Muscle of leg (tissue), 11 donors: ENCODE results near the gene COL9A3. TPM values are rescaled to one million over a fixed set of nuclear protein-coding genes. Genes with fewer than 3 reads are reported as not detected.

Source experiments
- DNase-seq: peaks from one replicate; pipeline ENCODE4 v3.0.0; 2013
- H3K27ac ChIP-seq: one replicate; pipeline ENCODE4 v1.5.1; 2013; ENCODE audit warnings: mild to moderate bottlenecking, low read length, control low read depth
- H3K27me3 ChIP-seq: one replicate; pipeline ENCODE4 v1.6.1; 2013; ENCODE audit warnings: low read length; ENCODE audit not compliant: control insufficient read depth, insufficient read depth
- H3K36me3 ChIP-seq: one replicate; pipeline ENCODE4 v1.6.1; 2013; ENCODE audit warnings: low read length; ENCODE audit not compliant: control insufficient read depth, insufficient read depth
- H3K4me1 ChIP-seq: one replicate; pipeline ENCODE4 v1.6.1; 2013; ENCODE audit warnings: low read length; ENCODE audit not compliant: control insufficient read depth, insufficient read depth
- H3K4me3 ChIP-seq: one replicate; pipeline ENCODE4 v1.5.1; 2013; ENCODE audit warnings: low read length, control low read depth
- H3K9me3 ChIP-seq: replicated peaks from 2 replicates; pipeline ENCODE4 v1.6.1; 2013; ENCODE audit warnings: low read depth, low read length; ENCODE audit not compliant: control insufficient read depth
- WGBS: methylation state at CpG from one replicate; pipeline ENCODE4 v1.1.5; 2013; ENCODE audit warnings: missing lambda C conversion rate; ENCODE audit not compliant: insufficient coverage; 5-methylcytosine and 5-hydroxymethylcytosine counted together
- polyA plus RNA-seq, 8 donors: library from polyadenylated mRNA; unstranded; fragments of 120-200 nt; gene quantifications; one replicate each; pipeline versions ENCODE4 v1.2.1 to v1.2.3, GENCODE V29; 2013; ENCODE audit warnings: inconsistent platforms in 1 of 8, low replicate concordance in 1 of 8; ENCODE audit not compliant: insufficient read length in 8 of 8, insufficient read depth in 1 of 8
- total RNA-seq: library from RNA; stranded (reverse); fragments of 120-200 nt; gene quantifications from one replicate; pipeline ENCODE4 v1.2.4, GENCODE V29; 2013

Gene COL9A3
- total and polyA plus RNA-seq, 9 donors = 6.4 to 43.5 (median 14.2) TPM

GRCh38 chr20:62772619-62772989 lies 44.2 kb upstream of the COL9A3 start:
- Histone ChIP-seq H3K4me1 (peaks cover 75% of the 10 kb centered on the region), H3K27me3 (peaks cover 20% of the 10 kb centered on the region), H3K9me3 (no peaks in the 10 kb centered on the region), H3K27ac (peak overlapping the region; percentile 83), H3K36me3 (no peaks in the 10 kb centered on the region), H3K4me3 (no peak overlapping the region)
- no peak for DNase-seq
- 54% methylated on average over 9 of the region's 11 CpGs for WGBS

GRCh38 chr20:62772990-62773844 lies 43.6 kb upstream of the COL9A3 start:
- H3K36me3 ChIP-seq = no peaks in the 10 kb centered on the region
- peak; percentile 84 for DNase-seq

GRCh38 chr20:62773845-62774714 lies 42.8 kb upstream of the COL9A3 start:
- Histone ChIP-seq H3K4me3 (no peak overlapping the region), H3K4me1 (peaks cover 66% of the 10 kb centered on the region), H3K9me3 (no peaks in the 10 kb centered on the region), H3K27ac (peak overlapping the region; percentile 57), H3K36me3 (no peaks in the 10 kb centered on the region), H3K27me3 (peaks cover 17% of the 10 kb centered on the region)
- DNase-seq = peak; percentile 54
- WGBS = 55% methylated on average over 17 of the region's 29 CpGs

More at GRCh38 chr20:62772990-62773844, 43.6 kb upstream of the COL9A3 start:
- H3K9me3 ChIP-seq = no peaks in the 10 kb centered on the region
- peaks cover 74% of the 10 kb centered on the region for H3K4me1 ChIP-seq
- 36% methylated on average over 10 of the region's 19 CpGs for WGBS
- H3K27me3 ChIP-seq = peaks cover 20% of the 10 kb centered on the region
- no peak overlapping the region for H3K4me3 ChIP-seq
- peak overlapping the region; percentile 83 for H3K27ac ChIP-seq

- H3K27ac ChIP-seq = peak overlapping the region; percentile 57
- no peak overlapping the region for H3K4me3 ChIP-seq
- no peaks in the 10 kb centered on the region for H3K36me3 ChIP-seq
- WGBS = 68% methylated on average over 8 of the region's 8 CpGs
- peaks cover 17% of the 10 kb centered on the region for H3K27me3 ChIP-seq
- peaks cover 63% of the 10 kb centered on the region for H3K4me1 ChIP-seq
- no peak for DNase-seq
- H3K9me3 ChIP-seq = no peaks in the 10 kb centered on the region
Observed at GRCh38 chr20:62774762-62775161, 42.1 kb upstream of the COL9A3 start.

GRCh38 chr20:62775206-62775605 lies 41.6 kb upstream of the COL9A3 start:
- no peaks in the 10 kb centered on the region for H3K9me3 ChIP-seq
- no peak for DNase-seq
- 86% methylated on average over 8 of the region's 9 CpGs for WGBS
- no peaks in the 10 kb centered on the region for H3K36me3 ChIP-seq
- peaks cover 63% of the 10 kb centered on the region for H3K4me1 ChIP-seq
- H3K27ac ChIP-seq = no peak overlapping the region
- peaks cover 17% of the 10 kb centered on the region for H3K27me3 ChIP-seq
- no peak overlapping the region for H3K4me3 ChIP-seq

GRCh38 chr20:62776035-62776691 lies 40.7 kb upstream of the COL9A3 start:
- Histone ChIP-seq H3K4me3 (no peak overlapping the region), H3K27me3 (peaks cover 20% of the 10 kb centered on the region), H3K27ac (no peak overlapping the region), H3K4me1 (peaks cover 55% of the 10 kb centered on the region), H3K36me3 (no peaks in the 10 kb centered on the region), H3K9me3 (no peaks in the 10 kb centered on the region)
- DNase-seq = no peak
- WGBS = 84% methylated on average over 20 of the region's 24 CpGs

GRCh38 chr20:62776692-62777527 lies 39.9 kb upstream of the COL9A3 start:
- Histone ChIP-seq H3K36me3 (no peaks in the 10 kb centered on the region), H3K4me3 (no peak overlapping the region), H3K27me3 (peaks cover 20% of the 10 kb centered on the region), H3K27ac (peak overlapping the region; percentile 20), H3K4me1 (peaks cover 48% of the 10 kb centered on the region), H3K9me3 (no peaks in the 10 kb centered on the region)
- WGBS = 62% methylated on average over 9 of the region's 14 CpGs
- DNase-seq = no peak

GRCh38 chr20:62777528-62777830 lies 39.4 kb upstream of the COL9A3 start:
- H3K4me3 ChIP-seq = no peak overlapping the region
- H3K27ac ChIP-seq = no peak overlapping the region
- WGBS = 76% methylated on average over 8 of the region's 8 CpGs

GRCh38 chr20:62778058-62778457 lies 38.8 kb upstream of the COL9A3 start:
- Histone ChIP-seq H3K9me3 (no peaks in the 10 kb centered on the region), H3K27me3 (peaks cover 16% of the 10 kb centered on the region), H3K4me1 (peaks cover 45% of the 10 kb centered on the region), H3K4me3 (no peak overlapping the region), H3K27ac (no peak overlapping the region), H3K36me3 (no peaks in the 10 kb centered on the region)
- WGBS = 98% methylated on average over 8 of the region's 9 CpGs
- DNase-seq = no peak

More at GRCh38 chr20:62777528-62777830, 39.4 kb upstream of the COL9A3 start:
- DNase-seq = peak; percentile 60
- Histone ChIP-seq H3K27me3 (peaks cover 20% of the 10 kb centered on the region), H3K9me3 (no peaks in the 10 kb centered on the region), H3K4me1 (peaks cover 45% of the 10 kb centered on the region), H3K36me3 (no peaks in the 10 kb centered on the region)
